Spleen (tissue), 11 donors: ENCODE measurements around the gene FBXO31. TPM values are rescaled to one million over a fixed set of nuclear protein-coding genes. Genes with fewer than 3 reads are reported as not detected.

Source experiments
- DNase-seq: peaks from one replicate; pipeline ENCODE4 v3.0.0-alpha.2; 2020
- H3K27ac ChIP-seq, 8 donors: fragments of 200-600 bp; sonication (generic) in 7 of 8; 1 replicate in 4 of 8; 2 replicates in 4 of 8; pipeline versions ENCODE4 v1.5.0 to v1.8.0; 2016 to 2021; ENCODE audit warnings: inconsistent platforms in 4 of 8, mild to moderate bottlenecking in 4 of 8, moderate library complexity in 1 of 8
- H3K27me3 ChIP-seq, 7 donors: fragments of 200-600 bp; sonication (generic) in 6 of 7; replicated peaks in 1 of 7; 1 replicate in 4 of 7; 2 replicates in 3 of 7; pipeline versions ENCODE4 v1.5.0 to v1.8.0; 2016 to 2021; ENCODE audit warnings: inconsistent platforms in 3 of 7, mild to moderate bottlenecking in 1 of 7
- H3K36me3 ChIP-seq, 6 donors: fragments of 200-600 bp; sonication (generic) in 5 of 6; 1 replicate in 4 of 6; 2 replicates in 2 of 6; pipeline versions ENCODE4 v1.5.0 to v1.8.0; 2016 to 2021; ENCODE audit warnings: inconsistent platforms in 2 of 6
- H3K4me1 ChIP-seq, 6 donors: fragments of 200-600 bp; sonication (generic) in 5 of 6; 1 replicate in 3 of 6; 2 replicates in 3 of 6; pipeline versions ENCODE4 v1.5.0 to v1.8.0; 2016 to 2021; ENCODE audit warnings: inconsistent platforms in 3 of 6
- H3K4me3 ChIP-seq, 8 donors: fragments of 200-600 bp; sonication (generic) in 7 of 8; 1 replicate in 4 of 8; 2 replicates in 4 of 8; pipeline versions ENCODE4 v1.5.0 to v1.8.0; 2016 to 2021; ENCODE audit warnings: inconsistent platforms in 4 of 8, mild to moderate bottlenecking in 4 of 8, moderate library complexity in 2 of 8
- H3K9me3 ChIP-seq, 8 donors: fragments of 200-600 bp; sonication (generic) in 7 of 8; 1 replicate in 4 of 8; 2 replicates in 4 of 8; pipeline versions ENCODE4 v1.5.0 to v1.8.0; 2016 to 2021; ENCODE audit warnings: inconsistent platforms in 4 of 8
- CTCF ChIP-seq, 11 experiments: fragments of 200-600 bp in 7 of 11; fragments of 450-650 bp in 4 of 11; sonication (generic) in 4 of 11; IDR thresholded peaks in 8 of 11; conservative IDR thresholded peaks in 3 of 11; 1 replicate in 7 of 11; 2 replicates in 4 of 11; pipeline versions ENCODE4 v1.4.0 to v1.8.0; 2016 to 2021; ENCODE audit warnings: antibody characterized with exemption in 11 of 11, inconsistent platforms in 4 of 11, mild to moderate bottlenecking in 1 of 11
- POLR2A ChIP-seq, 3 donors: fragments of 450-650 bp; IDR thresholded peaks; one replicate each; pipeline ENCODE4 v1.5.1; 2017; ENCODE audit warnings: antibody characterized with exemption in 3 of 3, mild to moderate bottlenecking in 1 of 3
- POLR2AphosphoS5 ChIP-seq, 3 donors: sonication (generic); formaldehyde crosslinking; IDR thresholded peaks; one replicate each; pipeline ENCODE4 v1.5.1; 2017; ENCODE audit warnings: antibody characterized with exemption in 3 of 3
- WGBS, 5 donors: extraction: QIAGEN DNeasy Blood & Tissue Kit in 3 of 5; methylation state at CpG; one replicate each; pipeline versions ENCODE4 v1.1.5 to v1.1.7; 2013 to 2018; 5-methylcytosine and 5-hydroxymethylcytosine counted together
- intact Hi-C: fragments of 100-400 bp; cut with DNase I; formaldehyde crosslinking; loops from one replicate; pipeline ENCODE4 v1.15.0; 2023; ENCODE audit warnings: low total_unique reads
- polyA plus RNA-seq, 3 donors: library from polyadenylated mRNA; stranded (reverse); fragments of 200-250 nt; gene quantifications; one replicate each; pipeline ENCODE4 v1.2.1, GENCODE V29; 2013
- total RNA-seq, 7 donors: library from RNA; depleted of rRNA in 3 of 7; stranded (reverse); fragments of >200 nt in 3 of 7; fragmentation: NEBNext Ultra II Directional in 4 of 7; extraction: Animal tissue kit (Norgen Biotek cat#: 25700) in 4 of 7; gene quantifications; one replicate each; pipeline versions ENCODE4 v1.1.0 to v1.2.1, GENCODE V29; 2016 to 2021
- donor health status: healthy with polysubstance abuse.
- donor health status: DM: no; HTN: no; CAD: no; lungs with moderate emphysema.
- donor health status: DM: no; HTN: no; CAD: no.
- donor health status: Bipolar disorder and iron deficiency.
- donor health status: healthy.
- donor health status: DM: no; HTN: no; CAD: no.
- donor health status: DM: yes; HTN: yes; CAD: no.

FBXO31 gene
- total and polyA plus RNA-seq, 10 donors, result 7.9 to 30.6 (median 26.7) TPM

GRCh38 chr16:87322360-87322759, 61.2 kb downstream of the FBXO31 start:
- H3K27ac ChIP-seq, result no peak overlapping the region
- intact Hi-C loops, result no loop called here
- H3K36me3 ChIP-seq, result peaks cover 0 to 5% (median 0%) of the 10 kb centered on the region in 6 donors
- 86 to 93% (median 89%) methylated on average over 5 to 9 of the region's 9 CpGs for WGBS, 5 donors
- H3K9me3 ChIP-seq, result no peaks in the 10 kb centered on the region
- H3K27me3 ChIP-seq, result no peaks in the 10 kb centered on the region
- H3K4me3 ChIP-seq, result no peak overlapping the region
- DNase-seq, result peak; percentile 65
- no peak for TF ChIP-seq POLR2A (IDR thresholded peaks at IDR 0.05)
- no peak for TF ChIP-seq CTCF (IDR thresholded peaks at IDR 0.05 in 8 of 11, conservative IDR thresholded peaks at IDR 0.05 in 3 of 11)
- TF ChIP-seq POLR2AphosphoS5 (IDR thresholded peaks at IDR 0.05), result no peak
- peaks cover 10 to 27% (median 16%) of the 10 kb centered on the region in 6 donors for H3K4me1 ChIP-seq

GRCh38 chr16:87321336-87322107, 62.1 kb downstream of the FBXO31 start:
- Histone ChIP-seq H3K4me3 (no peak overlapping the region), H3K4me1 (peaks cover 10 to 30% (median 17%) of the 10 kb centered on the region in 6 donors), H3K27ac (no peak overlapping the region), H3K36me3 (no peaks in the 10 kb centered on the region), H3K9me3 (no peaks in the 10 kb centered on the region), H3K27me3 (no peaks in the 10 kb centered on the region)
- 87 to 89% (median 88%) methylated on average over 20 of the region's 20 CpGs for WGBS, 5 donors
- TF ChIP-seq CTCF (IDR thresholded peaks at IDR 0.05 in 8 of 11, conservative IDR thresholded peaks at IDR 0.05 in 3 of 11) (no peak), POLR2AphosphoS5 (IDR thresholded peaks at IDR 0.05) (no peak), POLR2A (IDR thresholded peaks at IDR 0.05) (no peak)
- peak; percentile 59 for DNase-seq
- intact Hi-C loops, result no loop called here

GRCh38 chr16:87320510-87321227, 62.9 kb downstream of the FBXO31 start:
- intact Hi-C loops, result no loop called here
- H3K9me3 ChIP-seq, result no peaks in the 10 kb centered on the region
- H3K36me3 ChIP-seq, result no peaks in the 10 kb centered on the region
- peaks cover 10 to 36% (median 18%) of the 10 kb centered on the region in 6 donors for H3K4me1 ChIP-seq
- no peak overlapping the region for H3K27ac ChIP-seq
- H3K27me3 ChIP-seq, result no peaks in the 10 kb centered on the region
- TF ChIP-seq POLR2A (IDR thresholded peaks at IDR 0.05) (no peak), POLR2AphosphoS5 (IDR thresholded peaks at IDR 0.05) (no peak), CTCF (IDR thresholded peaks at IDR 0.05 in 8 of 11, conservative IDR thresholded peaks at IDR 0.05 in 3 of 11) (no peak)
- WGBS, 5 donors, result 84 to 89% (median 87%) methylated on average over 12 of the region's 12 CpGs
- DNase-seq, result peak; percentile 31
- H3K4me3 ChIP-seq, result no peak overlapping the region

GRCh38 chr16:87319997-87320491, 63.5 kb downstream of the FBXO31 start:
- intact Hi-C loops, result loop anchor here (5.0 kb wide), 1 partner anchor 62 kb away; the partner anchor contains the start of gene FBXO31
- H3K4me1 ChIP-seq, result peaks cover 10 to 30% (median 17%) of the 10 kb centered on the region in 6 donors
- 71 to 98% (median 80%) methylated on average over 5 to 7 of the region's 7 CpGs for WGBS, 5 donors
- H3K36me3 ChIP-seq, result no peaks in the 10 kb centered on the region
- H3K27ac ChIP-seq, result peak overlapping the region in 2 of 8 donors; percentile 16 to 21
- no peaks in the 10 kb centered on the region for H3K27me3 ChIP-seq
- TF ChIP-seq CTCF (IDR thresholded peaks at IDR 0.05 in 8 of 11, conservative IDR thresholded peaks at IDR 0.05 in 3 of 11), result no peak
- peak; percentile 23 to 58 (median 29) for TF ChIP-seq POLR2AphosphoS5 (IDR thresholded peaks at IDR 0.05)
- H3K4me3 ChIP-seq, result no peak overlapping the region
- no peaks in the 10 kb centered on the region for H3K9me3 ChIP-seq
- peak; percentile 73 for DNase-seq
